CD4-positive, alpha-beta T cell treated with Interleukin-10 for 1 hour (primary cell): ENCODE measurements around the gene NTHL1.

Experiments
- DNase-seq: peaks from one replicate; pipeline ENCODE4 v3.0.0-alpha.2; 2020

Gene NTHL1

DNA sequence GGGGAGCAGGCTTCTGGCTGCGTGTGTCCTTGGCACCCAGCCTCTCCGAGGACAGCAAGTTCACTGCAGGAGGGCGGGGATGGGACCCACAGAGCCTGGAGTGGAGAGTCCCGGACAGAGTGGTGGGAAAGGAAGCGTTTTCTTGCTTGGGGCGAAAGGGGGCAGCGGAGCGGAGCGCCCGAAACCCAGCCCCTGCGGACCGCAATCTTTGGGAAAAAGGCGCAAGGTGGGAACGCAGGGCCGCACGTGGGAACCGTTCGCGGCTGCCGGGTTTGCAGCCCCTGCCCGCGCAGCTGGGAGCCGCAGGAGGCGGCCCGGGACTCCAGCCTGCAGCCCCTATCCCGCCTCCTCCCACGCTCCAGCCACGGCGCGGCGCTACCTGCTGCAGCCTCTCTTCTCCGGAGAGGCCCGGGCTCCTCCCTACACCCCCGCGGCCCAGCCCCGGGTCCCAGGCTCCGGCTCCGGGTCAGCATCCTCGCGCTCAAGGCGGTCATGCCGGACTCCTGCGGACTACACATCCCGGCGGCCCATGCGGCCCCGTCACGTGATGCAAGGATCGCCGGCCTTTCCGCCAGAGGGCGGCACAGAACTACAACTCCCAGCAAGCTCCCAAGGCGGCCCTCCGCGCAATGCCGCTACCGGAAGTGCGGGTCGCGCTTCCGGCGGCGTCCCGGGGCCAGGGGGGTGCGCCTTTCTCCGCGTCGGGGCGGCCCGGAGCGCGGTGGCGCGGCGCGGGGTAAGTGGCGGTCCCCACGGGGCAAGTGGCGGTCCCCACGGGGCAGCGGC is at the start of gene NTHL1, which contains the start of gene TSC2:
TSS of gene NTHL1 (minus strand) at position 505 of the 786 bp plus-strand sequence. CDS start at position 494, 11 bp downstream.
TSS of gene TSC2 (plus strand) at position 656 of the 786 bp plus-strand sequence. CDS start 631 bp downstream, outside the sequence.
- DNase-seq = peak; percentile 93

- no peak for DNase-seq
Measured at GRCh38 chr16:2096853-2097595, 49.4 kb upstream of the NTHL1 start.

GRCh38 chr16:2095918-2096582 is 48.4 kb upstream of the NTHL1 start:
- DNase-seq = no peak

GRCh38 chr16:2095315-2095853 is 47.8 kb upstream of the NTHL1 start:
- DNase-seq = no peak

GRCh38 chr16:2093793-2094192 is 46.2 kb upstream of the NTHL1 start:
- no peak for DNase-seq

DNA sequence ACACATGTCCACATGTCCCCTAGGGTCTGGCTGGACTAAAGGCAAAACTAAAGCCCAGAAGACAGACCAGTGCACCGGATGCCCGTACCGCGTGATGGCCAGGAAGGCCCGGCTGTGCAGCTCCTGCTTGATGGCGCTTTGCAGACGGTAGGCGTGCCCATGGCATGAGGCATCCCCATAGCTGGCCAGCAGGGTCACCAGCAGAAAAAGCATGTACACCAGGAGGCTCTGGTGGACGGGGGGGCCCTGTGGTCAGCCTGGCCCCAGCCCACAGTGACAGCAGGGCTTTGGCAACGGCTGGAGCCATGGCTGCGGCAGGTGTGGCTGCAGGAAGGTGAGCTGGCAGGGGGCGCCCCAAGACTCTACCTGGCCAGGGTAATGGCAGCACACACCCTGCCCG is 45.2 kb upstream of the NTHL1 start:
- no peak for DNase-seq

DNA sequence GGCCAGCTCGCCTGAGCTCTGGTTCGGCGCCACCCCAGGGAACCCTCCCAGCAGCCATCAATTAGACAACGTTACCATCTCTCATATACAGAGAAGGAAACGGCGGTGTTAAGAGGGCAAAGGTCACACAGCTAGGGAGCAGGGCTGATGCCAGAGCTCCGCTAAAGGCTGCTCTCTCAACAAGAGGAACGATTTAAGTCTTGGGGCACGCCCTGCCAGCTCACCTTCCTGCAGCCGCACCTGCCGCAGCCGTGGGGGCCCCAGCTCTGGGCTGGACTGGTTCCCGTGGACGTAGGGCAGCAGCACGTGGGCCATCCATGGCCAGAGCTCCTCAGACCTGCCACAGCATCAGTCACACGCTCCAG is 44.6 kb upstream of the NTHL1 start:
- DNase-seq = no peak

- DNase-seq = no peak
Measured at GRCh38 chr16:2091547-2092255, 44.1 kb upstream of the NTHL1 start.

GRCh38 chr16:2090777-2091546 is 43.3 kb upstream of the NTHL1 start:
- DNase-seq = peak; percentile 49

DNA sequence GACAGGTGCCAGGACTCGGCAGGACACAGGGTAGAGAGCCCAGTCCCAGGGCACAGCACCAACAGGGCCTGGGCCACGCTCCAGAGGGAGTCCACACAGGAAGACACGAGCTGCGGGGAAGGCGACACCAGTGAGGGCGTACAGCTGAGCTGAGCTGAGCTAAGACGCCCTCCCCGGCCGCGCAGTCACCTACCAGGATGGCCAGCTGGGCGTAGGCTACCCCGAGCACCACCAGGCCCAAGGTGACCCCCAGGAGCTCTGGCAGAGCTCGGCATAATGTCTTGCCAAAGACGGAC is 42.8 kb upstream of the NTHL1 start:
- DNase-seq = no peak

DNA sequence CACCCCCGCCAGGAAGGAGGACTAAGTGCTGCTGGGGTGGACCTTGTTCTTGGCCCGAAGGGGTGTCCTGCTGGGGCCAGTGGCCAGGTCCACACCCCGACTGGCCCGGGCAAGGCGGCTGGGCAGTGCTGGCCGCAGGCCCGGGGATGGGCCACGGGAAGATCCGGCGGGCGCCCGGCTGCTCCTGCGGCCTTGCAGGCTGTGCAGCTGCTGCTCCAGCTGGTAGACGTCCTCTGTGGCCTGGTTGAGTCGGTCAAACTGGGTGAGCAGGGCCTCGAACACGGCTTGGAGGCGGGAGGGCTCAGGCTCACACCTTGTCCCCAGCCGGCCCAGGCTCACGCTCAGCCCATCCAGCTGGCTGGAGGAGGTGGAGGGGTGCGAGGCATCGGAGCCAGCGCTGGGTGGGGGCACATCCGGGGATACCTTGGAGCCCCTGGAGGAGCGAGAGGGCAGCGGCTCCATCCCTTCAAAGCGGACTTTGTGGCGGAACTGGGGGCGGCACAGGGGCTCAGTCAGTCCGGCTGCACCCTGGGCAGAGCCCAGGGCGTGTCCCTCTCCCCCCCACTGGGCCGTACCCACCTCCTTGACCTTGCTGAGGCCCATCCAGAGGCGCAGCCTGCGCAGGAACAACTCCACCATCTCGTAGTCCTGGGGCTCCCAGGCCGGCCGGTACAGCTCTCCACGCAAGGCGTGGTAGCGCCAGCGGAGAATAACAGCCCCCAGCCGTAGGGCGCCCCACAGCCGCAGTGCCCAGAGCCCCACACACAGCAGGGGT is 42.3 kb upstream of the NTHL1 start:
- no peak for DNase-seq

- DNase-seq = no peak
Measured at GRCh38 chr16:2088759-2089358, 41.2 kb upstream of the NTHL1 start.

DNA sequence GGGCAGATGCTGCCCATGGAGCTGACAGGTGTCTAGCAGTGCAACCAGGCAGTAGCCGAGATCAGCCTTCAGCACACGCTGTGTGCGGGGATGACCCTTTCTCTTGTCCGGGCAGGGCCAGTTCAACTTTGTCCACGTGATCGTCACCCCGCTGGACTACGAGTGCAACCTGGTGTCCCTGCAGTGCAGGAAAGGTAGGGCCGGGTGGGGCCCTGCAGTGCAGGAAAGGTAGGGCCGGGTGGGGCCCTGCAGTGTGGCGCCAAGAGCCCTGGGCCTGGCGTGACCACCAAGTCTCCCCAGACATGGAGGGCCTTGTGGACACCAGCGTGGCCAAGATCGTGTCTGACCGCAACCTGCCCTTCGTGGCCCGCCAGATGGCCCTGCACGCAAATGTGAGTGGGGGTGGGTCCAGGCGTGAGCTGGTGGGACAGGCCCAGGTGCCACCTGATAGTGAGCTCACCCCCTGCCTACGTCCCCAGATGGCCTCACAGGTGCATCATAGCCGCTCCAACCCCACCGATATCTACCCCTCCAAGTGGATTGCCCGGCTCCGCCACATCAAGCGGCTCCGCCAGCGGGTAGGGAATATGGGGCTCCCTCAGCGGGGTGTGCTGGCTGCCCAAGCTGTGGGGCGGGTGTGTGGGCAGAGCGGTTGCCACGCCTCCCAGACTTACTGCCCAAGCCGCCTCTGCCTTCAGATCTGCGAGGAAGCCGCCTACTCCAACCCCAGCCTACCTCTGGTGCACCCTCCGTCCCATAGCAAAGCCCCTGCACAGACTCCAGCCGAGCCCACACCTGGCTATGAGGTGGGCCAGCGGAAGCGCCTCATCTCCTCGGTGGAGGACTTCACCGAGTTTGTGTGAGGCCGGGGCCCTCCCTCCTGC is 40.4 kb upstream of the NTHL1 start:
- no peak for DNase-seq

DNA sequence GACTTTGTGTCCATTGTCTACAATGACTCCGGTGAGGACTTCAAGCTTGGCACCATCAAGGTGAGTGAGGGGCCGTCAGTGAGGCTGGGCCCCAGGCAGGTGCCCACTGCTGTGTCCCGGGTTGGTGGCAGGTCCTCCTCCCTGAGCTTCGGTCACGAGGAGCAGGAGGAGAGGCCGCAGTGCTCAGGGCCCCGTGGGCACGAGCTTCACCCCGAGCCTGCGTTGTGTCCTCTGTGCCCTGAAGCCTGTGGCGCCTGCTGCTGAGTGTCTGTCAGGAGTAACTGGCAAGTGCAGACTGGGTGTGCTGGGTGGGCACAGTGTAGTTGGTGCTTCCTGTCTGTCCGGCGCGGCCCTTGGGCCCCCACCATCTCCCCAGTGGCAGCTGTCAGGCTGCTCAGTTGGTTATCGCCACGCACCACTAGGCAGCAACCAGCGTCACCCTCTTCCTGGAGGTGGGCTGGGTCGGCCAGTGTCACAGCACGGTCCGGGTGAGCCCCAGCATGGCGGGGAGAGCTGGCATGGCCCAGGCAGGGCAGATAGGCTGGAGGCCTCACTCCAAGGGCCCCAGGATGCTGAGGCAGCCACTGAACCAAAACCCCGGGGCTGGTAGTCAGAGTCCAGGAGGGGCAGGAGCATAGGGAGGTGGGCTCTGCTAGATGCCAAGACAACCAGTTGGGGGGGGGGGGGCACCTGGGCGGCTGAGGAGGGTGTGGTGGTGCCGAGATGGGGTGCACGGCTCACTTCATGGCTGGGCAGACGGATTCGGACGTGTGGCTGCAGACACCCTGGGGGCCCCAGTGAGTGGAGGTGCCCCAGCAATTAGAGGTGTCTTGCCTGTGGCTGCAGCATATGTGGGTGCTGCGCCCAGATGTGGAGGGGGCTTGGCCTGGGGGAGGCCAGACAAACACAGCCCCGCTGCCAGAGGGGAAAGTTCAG is 39.4 kb upstream of the NTHL1 start:
- DNase-seq = no peak

GRCh38 chr16:2086106-2086742 is 38.6 kb upstream of the NTHL1 start:
- no peak for DNase-seq

DNA sequence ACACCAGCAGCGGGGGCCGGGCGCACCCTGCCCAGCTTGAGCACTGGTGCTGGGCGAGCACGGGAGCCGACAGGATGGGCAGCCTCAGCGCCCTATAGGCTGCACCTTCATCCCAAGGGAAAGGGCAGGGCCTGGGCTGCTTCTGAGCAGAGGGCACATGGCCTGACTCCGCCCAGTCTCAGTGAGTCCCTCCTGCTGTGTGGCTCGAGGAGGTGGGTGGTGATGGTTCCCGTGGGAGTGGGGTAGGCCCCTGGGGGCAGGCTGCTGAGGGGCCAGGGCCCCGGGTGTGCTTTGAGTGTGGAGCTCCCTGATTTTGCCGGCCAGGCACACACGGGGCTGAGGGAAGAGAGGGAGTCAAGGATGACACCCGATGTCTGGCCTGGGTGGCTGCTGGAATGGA is 38.0 kb upstream of the NTHL1 start:
- DNase-seq = no peak

- DNase-seq = no peak
Measured at GRCh38 chr16:2084895-2085625, 37.4 kb upstream of the NTHL1 start.
